GM04504 (cell line): ENCODE results near the gene CA5B.
"Not testable (repeated sequence)": the region's sequence is repeated elsewhere in the genome, so short reads cannot be mapped to it uniquely, and the experiment has no call there.

Experiments
- DNase-seq: peaks from one replicate; pipeline ENCODE4 v3.0.0-alpha.2; 2012; ENCODE audit warnings: low read depth

The CA5B gene

DNA sequence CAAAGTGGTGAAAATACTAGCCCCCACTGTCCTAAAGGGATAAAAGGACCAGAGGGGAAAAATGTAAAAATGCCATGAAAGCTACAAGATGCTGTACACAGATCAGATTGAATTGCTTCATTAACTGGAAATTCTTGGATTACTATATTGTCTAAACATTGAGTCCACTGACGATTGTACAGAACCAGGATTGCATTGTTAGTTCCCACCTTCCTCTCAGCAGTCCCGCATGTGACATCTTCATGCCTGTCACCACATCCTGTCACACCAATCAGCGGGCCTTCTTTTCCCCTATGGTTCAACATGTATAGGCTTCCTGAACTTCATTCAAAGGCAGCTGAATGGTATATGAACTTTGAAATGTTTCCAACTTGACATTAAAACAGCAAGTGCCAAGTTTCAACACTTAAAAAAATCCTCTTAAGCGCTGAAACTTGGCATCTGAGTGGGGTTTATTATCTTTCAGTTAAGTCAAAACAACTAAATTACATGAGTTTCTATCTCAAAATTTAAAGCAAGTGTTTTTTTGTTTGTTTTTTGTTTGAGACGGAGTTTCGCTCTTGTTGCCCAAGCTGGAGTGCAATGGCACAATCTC, 76.8 kb downstream of the CA5B start:
- DNase-seq = no peak

- no peak for DNase-seq
Measured at GRCh38 chrX:15815779-15816437, 77.8 kb downstream of the CA5B start.

- DNase-seq = no peak
Measured at GRCh38 chrX:15816438-15816809, 78.4 kb downstream of the CA5B start.

- no peak for DNase-seq
Measured at GRCh38 chrX:15816886-15817285, 78.8 kb downstream of the CA5B start.

DNA sequence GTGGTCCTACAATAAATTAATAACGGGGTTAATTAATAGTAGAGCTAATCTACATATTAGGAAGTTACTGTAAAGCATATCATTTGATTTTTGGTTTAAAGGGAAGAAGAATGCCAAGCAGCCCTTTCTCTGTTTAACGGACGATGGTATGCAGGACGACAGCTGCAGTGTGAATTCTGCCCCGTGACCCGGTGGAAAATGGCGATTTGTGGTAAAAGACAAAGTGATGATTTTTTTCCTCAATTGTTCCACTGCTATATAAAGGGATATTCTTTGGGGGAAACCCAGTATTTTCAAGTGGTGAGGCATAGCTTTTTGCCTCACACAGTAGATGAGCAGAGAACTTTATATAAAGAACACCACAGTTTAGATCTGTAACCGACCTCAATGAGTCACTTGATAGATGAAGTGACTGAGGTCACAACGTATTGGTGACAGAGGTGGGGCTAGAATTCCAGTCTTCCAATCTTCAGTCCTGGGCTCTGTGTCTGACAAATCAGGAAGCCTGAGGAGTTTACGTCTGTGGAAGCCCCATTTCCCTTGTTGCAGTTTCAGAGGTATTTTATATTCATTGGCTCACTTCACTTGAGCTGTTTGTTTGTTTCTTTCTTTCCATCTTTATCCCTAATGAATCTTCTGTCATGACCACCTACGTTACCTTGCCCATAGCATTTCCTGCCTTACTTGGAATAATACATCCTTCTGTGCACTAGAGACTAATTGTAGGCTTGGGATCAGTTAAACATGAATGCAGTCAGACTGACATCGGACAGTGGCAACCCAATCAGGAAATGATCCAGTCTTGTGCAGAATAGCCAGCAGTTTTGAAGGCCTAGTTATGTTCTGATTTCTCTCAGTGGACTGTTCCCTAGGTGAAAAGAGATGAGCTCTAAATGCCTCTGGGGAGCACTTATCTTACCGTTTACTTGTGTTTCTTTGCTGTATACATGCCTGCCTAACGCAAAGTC, 82.3 kb downstream of the CA5B start:
- no peak for DNase-seq

- DNase-seq = no peak
Measured at GRCh38 chrX:15822922-15823321, 84.9 kb downstream of the CA5B start.

- no peak for DNase-seq
Measured at GRCh38 chrX:15825936-15826335, 87.9 kb downstream of the CA5B start.

DNA sequence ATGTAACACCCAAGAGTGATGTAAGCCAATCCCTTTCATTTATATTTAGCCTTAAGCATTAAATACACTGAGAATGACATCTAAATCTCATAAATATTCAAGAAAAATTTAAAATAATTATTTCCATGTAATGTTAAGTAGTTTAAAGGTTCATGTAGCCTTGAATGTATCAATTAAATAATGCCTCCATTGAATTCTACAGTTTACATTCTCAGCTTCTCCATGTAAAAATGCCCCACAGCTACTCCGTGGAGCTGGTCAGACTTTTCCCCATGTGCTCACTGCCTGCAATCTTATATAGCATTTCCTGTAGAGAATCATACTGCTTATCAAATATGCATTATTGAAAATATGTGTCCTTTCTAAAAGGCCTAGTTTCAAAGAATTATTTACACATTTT, 91.1 kb downstream of the CA5B start:
- no peak for DNase-seq

GRCh38 chrX:15831347-15831746, 93.3 kb downstream of the CA5B start:
- DNase-seq = not testable (repeated sequence)

GRCh38 chrX:15834053-15834452, 96.0 kb downstream of the CA5B start:
- DNase-seq = no peak

DNA sequence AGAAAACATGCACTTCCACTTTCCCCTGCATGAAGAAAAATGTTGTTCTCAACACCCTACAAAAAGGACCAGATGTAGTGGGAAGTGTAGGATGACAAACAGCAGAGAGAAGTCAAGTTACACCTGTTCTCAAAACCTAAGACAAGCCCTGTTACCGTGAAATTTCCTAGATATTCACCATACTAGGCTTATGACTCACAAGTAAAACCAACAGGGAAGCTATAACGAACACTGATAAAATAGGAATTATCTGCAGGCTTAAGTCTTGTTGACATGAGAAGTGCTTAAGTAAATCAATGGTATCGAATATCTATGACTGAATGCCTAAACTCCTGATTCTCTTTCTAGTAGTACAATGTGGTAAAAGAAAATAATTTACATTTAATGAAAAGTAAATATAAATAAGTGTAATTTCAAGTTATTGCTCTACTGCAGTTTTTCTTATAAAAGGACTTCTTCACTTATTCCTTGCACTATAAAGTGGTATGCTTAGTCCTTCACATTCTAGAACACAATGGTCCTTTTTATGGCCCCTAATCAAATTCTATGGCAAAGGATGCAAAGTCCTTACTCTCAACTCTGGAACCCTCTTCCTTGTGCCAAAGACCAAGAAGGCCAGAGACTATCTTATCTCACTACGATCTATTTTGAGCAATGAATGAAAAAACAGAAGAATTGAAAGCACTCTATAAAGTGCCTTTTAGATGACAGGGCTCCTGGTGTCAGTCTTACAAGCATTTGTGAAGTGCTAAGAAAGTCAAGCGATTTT, 96.9 kb downstream of the CA5B start:
- no peak for DNase-seq
